ENCODE results near the gene AREL1.

The AREL1 gene

DNA sequence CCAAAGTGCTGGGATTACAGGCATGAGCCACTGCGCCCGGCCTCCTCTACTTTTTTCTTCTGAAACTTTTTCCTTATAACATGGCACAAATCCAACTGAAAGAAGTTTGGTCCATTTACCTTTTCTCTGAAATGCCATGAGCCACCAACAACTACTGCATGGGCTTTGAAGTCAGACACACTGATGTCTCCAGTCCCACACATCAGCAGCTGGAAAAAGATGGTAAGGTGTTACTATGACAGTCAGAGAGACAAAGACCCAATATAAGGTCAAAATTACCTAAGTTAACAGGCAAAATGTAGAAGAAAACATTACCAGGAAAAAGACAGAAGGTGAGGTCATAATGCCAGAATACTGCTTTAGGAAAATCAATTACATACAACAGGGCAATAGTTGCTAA, 48.2 kb downstream of the AREL1 start:
- TF ChIP-seq SPI1 (IDR thresholded peaks at IDR 0.05; ENCODE audit: borderline replicate concordance, low read depth) (no peak), REST (IDR thresholded peaks at IDR 0.05; ENCODE audit: insufficient replicate concordance, low read depth) (no peak), GABPA (IDR thresholded peaks at IDR 0.05; ENCODE audit: low read depth) (no peak), POLR2AphosphoS5 (IDR thresholded peaks at IDR 0.05; ENCODE audit: low read depth) (no peak)
- TF ChIP-seq, protein P1, sequence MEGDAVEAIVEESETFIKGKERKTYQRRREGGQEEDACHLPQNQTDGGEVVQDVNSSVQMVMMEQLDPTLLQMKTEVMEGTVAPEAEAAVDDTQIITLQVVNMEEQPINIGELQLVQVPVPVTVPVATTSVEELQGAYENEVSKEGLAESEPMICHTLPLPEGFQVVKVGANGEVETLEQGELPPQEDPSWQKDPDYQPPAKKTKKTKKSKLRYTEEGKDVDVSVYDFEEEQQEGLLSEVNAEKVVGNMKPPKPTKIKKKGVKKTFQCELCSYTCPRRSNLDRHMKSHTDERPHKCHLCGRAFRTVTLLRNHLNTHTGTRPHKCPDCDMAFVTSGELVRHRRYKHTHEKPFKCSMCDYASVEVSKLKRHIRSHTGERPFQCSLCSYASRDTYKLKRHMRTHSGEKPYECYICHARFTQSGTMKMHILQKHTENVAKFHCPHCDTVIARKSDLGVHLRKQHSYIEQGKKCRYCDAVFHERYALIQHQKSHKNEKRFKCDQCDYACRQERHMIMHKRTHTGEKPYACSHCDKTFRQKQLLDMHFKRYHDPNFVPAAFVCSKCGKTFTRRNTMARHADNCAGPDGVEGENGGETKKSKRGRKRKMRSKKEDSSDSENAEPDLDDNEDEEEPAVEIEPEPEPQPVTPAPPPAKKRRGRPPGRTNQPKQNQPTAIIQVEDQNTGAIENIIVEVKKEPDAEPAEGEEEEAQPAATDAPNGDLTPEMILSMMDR (IDR thresholded peaks at IDR 0.05; ENCODE audit: insufficient read depth, low read length), result no peak
- no peak overlapping the region for H3K27ac ChIP-seq (replicated peaks)
- DNase-seq (ENCODE audit: low read depth in 1 of 2, low spot score in 1 of 2), result no peak

GRCh38 chr14:74663884-74664283, 49.0 kb downstream of the AREL1 start:
- no peak overlapping the region for H3K4me3 ChIP-seq (replicated peaks; ENCODE audit: insufficient read depth, low read length)
- H3K27ac ChIP-seq (replicated peaks), result no peak overlapping the region
- TF ChIP-seq SPI1 (IDR thresholded peaks at IDR 0.05; ENCODE audit: borderline replicate concordance, low read depth) (no peak), REST (IDR thresholded peaks at IDR 0.05; ENCODE audit: insufficient replicate concordance, low read depth) (no peak), POLR2AphosphoS5 (IDR thresholded peaks at IDR 0.05; ENCODE audit: low read depth) (no peak)
- no peaks in the 10 kb centered on the region for H3K27me3 ChIP-seq (ENCODE audit: insufficient read depth, poor library complexity, severe bottlenecking)
- no peak for DNase-seq (ENCODE audit: low read depth in 1 of 2, low spot score in 1 of 2)

More for the DNA sequence above, 48.2 kb downstream of the AREL1 start:
- Histone ChIP-seq H3K4me3 (replicated peaks; ENCODE audit: insufficient read depth, low read length) (no peak overlapping the region), H3K27me3 (ENCODE audit: insufficient read depth, poor library complexity, severe bottlenecking) (no peaks in the 10 kb centered on the region)

DNA sequence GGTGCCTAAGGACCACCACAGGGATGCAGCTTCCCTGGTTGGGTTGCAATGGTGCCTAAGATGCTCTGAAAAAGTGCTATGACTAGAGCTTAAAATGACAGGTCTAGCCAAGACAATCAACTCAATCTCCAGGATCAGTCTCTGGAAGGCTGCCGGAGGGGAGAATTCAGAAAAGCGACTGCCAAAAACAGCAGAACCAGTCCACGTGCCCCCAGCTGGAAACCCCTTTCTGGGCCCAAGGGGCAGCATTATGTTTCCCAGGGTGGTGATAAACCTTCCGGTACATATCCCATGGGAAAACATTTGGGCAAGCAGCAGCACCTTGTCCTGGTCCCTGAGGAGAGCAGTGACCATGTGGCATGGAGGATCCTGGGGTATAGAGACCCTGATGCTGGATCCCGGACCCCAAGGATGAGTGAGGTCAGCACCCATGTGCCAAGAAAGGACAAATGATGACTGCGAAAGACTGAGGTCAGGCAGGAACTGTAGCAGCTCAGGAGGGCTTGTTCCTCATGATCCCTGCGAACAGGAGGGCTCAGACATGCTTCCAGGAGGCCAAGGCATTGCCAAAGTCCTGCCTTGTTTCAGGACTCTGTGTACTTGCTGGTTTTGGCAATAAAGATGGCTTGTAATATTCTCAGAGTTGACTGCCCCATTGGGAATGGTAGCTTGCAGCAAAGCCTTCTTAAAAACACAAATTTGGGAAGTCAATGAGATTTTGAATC, 51.0 kb downstream of the AREL1 start:
- TF ChIP-seq POLR2AphosphoS5 (IDR thresholded peaks at IDR 0.05; ENCODE audit: low read depth), result no peak
- TF ChIP-seq SPI1 (IDR thresholded peaks at IDR 0.05; ENCODE audit: borderline replicate concordance, low read depth), result no peak
- TF ChIP-seq GABPA (IDR thresholded peaks at IDR 0.05; ENCODE audit: low read depth), result no peak
- no peak for TF ChIP-seq REST (IDR thresholded peaks at IDR 0.05; ENCODE audit: insufficient replicate concordance, low read depth)
- TF ChIP-seq, protein P1 (IDR thresholded peaks at IDR 0.05; ENCODE audit: insufficient read depth, low read length), result no peak
- Histone ChIP-seq H3K27me3 (ENCODE audit: insufficient read depth, poor library complexity, severe bottlenecking) (no peaks in the 10 kb centered on the region), H3K4me3 (replicated peaks; ENCODE audit: insufficient read depth, low read length) (no peak overlapping the region), H3K27ac (replicated peaks) (no peak overlapping the region)
- no peak for DNase-seq (ENCODE audit: low read depth in 1 of 2, low spot score in 1 of 2)
